T-helper 2 cell treated with Interferon-gamma antibody and Interleukin-4, amounts not matched to agents 5 μg/mL and 100 μg/mL, for 36 hours (primary cell): ENCODE data around the gene EVPL.

Source experiments
- DNase-seq: peaks from one replicate; pipeline ENCODE4 v3.0.0; 2021; ENCODE audit warnings: low spot score
- H3K27ac Mint-ChIP-seq: one replicate; pipeline ENCODE4 v1.8.0; 2021; ENCODE audit warnings: mild to moderate bottlenecking, mixed read lengths
- H3K27me3 Mint-ChIP-seq: one replicate; pipeline ENCODE4 v1.8.0; 2021; ENCODE audit warnings: low read depth, mixed read lengths
- H3K36me3 Mint-ChIP-seq: one replicate; pipeline ENCODE4 v1.8.0; 2021; ENCODE audit warnings: low read depth, mixed read lengths
- H3K4me1 Mint-ChIP-seq: one replicate; pipeline ENCODE4 v1.8.0; 2021; ENCODE audit warnings: low read depth, mixed read lengths
- H3K4me3 Mint-ChIP-seq: one replicate; pipeline ENCODE4 v1.8.0; 2022; ENCODE audit warnings: mild to moderate bottlenecking, moderate library complexity, mixed read lengths
- H3K9me3 Mint-ChIP-seq: one replicate; pipeline ENCODE4 v1.8.0; 2021; ENCODE audit warnings: mixed read lengths

The EVPL gene

GRCh38 chr17:76005263-76006149 is 21.6 kb downstream of the EVPL start:
- Mint-ChIP-seq H3K27me3 (no peaks in the 10 kb centered on the region), H3K9me3 (no peaks in the 10 kb centered on the region), H3K36me3 (peaks cover 11% of the 10 kb centered on the region), H3K4me3 (no peak overlapping the region), H3K27ac (peak overlapping the region; percentile 9), H3K4me1 (peaks cover 8% of the 10 kb centered on the region)
- DNase-seq, result peak; percentile 68

- Mint-ChIP-seq H3K4me3 (no peak overlapping the region), H3K27me3 (no peaks in the 10 kb centered on the region), H3K4me1 (peaks cover 8% of the 10 kb centered on the region), H3K9me3 (no peaks in the 10 kb centered on the region), H3K36me3 (peaks cover 11% of the 10 kb centered on the region), H3K27ac (no peak overlapping the region)
- DNase-seq, result no peak
These were observed 22.3 kb downstream of the EVPL start for GRCh38 chr17:76004750-76005262.

GRCh38 chr17:76003915-76004314 is 23.2 kb downstream of the EVPL start:
- Mint-ChIP-seq H3K27ac (no peak overlapping the region), H3K9me3 (no peaks in the 10 kb centered on the region), H3K27me3 (no peaks in the 10 kb centered on the region), H3K4me3 (no peak overlapping the region), H3K36me3 (peaks cover 11% of the 10 kb centered on the region), H3K4me1 (peaks cover 8% of the 10 kb centered on the region)
- no peak for DNase-seq

GRCh38 chr17:76002100-76002499 is 25.0 kb downstream of the EVPL start:
- Mint-ChIP-seq H3K27me3 (no peaks in the 10 kb centered on the region), H3K27ac (no peak overlapping the region), H3K36me3 (peaks cover 11% of the 10 kb centered on the region), H3K4me3 (no peak overlapping the region), H3K4me1 (peaks cover 15% of the 10 kb centered on the region), H3K9me3 (no peaks in the 10 kb centered on the region)
- no peak for DNase-seq

- Mint-ChIP-seq H3K27ac (no peak within 1 kb of the TSS), H3K4me1 (peaks cover 22% of the 10 kb centered on the region), H3K9me3 (no peaks in the 10 kb centered on the region), H3K36me3 (peaks cover 11% of the 10 kb centered on the region), H3K27me3 (no peaks in the 10 kb centered on the region), H3K4me3 (no peak within 1 kb of the TSS)
- DNase-seq, result no peak
These were observed 26.2 kb downstream of the EVPL start, which contains the start of gene CDK3 for GRCh38 chr17:76000755-76001521. Gene CDK3 (plus strand): TSS chr17:76000855. CDS start chr17:76001426, 571 bp downstream.

- DNase-seq, result peak; percentile 54
- Mint-ChIP-seq H3K27me3 (no peaks in the 10 kb centered on the region), H3K4me1 (peaks cover 14% of the 10 kb centered on the region), H3K9me3 (no peaks in the 10 kb centered on the region), H3K27ac (no peak overlapping the region), H3K4me3 (no peak overlapping the region), H3K36me3 (peaks cover 5% of the 10 kb centered on the region)
These were observed 26.9 kb downstream of the EVPL start for GRCh38 chr17:76000016-76000754.

- H3K36me3 Mint-ChIP-seq, result peaks cover 1% of the 10 kb centered on the region
- H3K4me3 Mint-ChIP-seq, result no peak overlapping the region
- H3K27ac Mint-ChIP-seq, result no peak overlapping the region
- DNase-seq, result no peak
- H3K27me3 Mint-ChIP-seq, result no peaks in the 10 kb centered on the region
- H3K4me1 Mint-ChIP-seq, result peaks cover 14% of the 10 kb centered on the region
- no peaks in the 10 kb centered on the region for H3K9me3 Mint-ChIP-seq
These were observed 28.7 kb downstream of the EVPL start for GRCh38 chr17:75998327-75998795.

- H3K4me3 Mint-ChIP-seq, result peak overlapping the region; percentile 75
- H3K27ac Mint-ChIP-seq, result peak overlapping the region; percentile 83
- peak; percentile 42 for DNase-seq
- peaks cover 2% of the 10 kb centered on the region for H3K36me3 Mint-ChIP-seq
- H3K27me3 Mint-ChIP-seq, result no peaks in the 10 kb centered on the region
- no peaks in the 10 kb centered on the region for H3K9me3 Mint-ChIP-seq
- peaks cover 14% of the 10 kb centered on the region for H3K4me1 Mint-ChIP-seq
These were observed 30.2 kb downstream of the EVPL start for GRCh38 chr17:75996665-75997590.

- Mint-ChIP-seq H3K27ac (no peak overlapping the region), H3K36me3 (peaks cover 5% of the 10 kb centered on the region), H3K4me3 (no peak overlapping the region), H3K27me3 (no peaks in the 10 kb centered on the region), H3K9me3 (no peaks in the 10 kb centered on the region), H3K4me1 (peaks cover 14% of the 10 kb centered on the region)
- no peak for DNase-seq
These were observed 31.7 kb downstream of the EVPL start for GRCh38 chr17:75995385-75995925.

- no peak overlapping the region for H3K4me3 Mint-ChIP-seq
- peaks cover 5% of the 10 kb centered on the region for H3K36me3 Mint-ChIP-seq
- peaks cover 14% of the 10 kb centered on the region for H3K4me1 Mint-ChIP-seq
- no peaks in the 10 kb centered on the region for H3K9me3 Mint-ChIP-seq
- no peaks in the 10 kb centered on the region for H3K27me3 Mint-ChIP-seq
- no peak overlapping the region for H3K27ac Mint-ChIP-seq
- no peak for DNase-seq
These were observed 32.2 kb downstream of the EVPL start for GRCh38 chr17:75994802-75995370.

- Mint-ChIP-seq H3K36me3 (peaks cover 5% of the 10 kb centered on the region), H3K4me1 (peaks cover under 1% of the 10 kb centered on the region), H3K27me3 (no peaks in the 10 kb centered on the region), H3K27ac (no peak overlapping the region), H3K4me3 (no peak overlapping the region), H3K9me3 (no peaks in the 10 kb centered on the region)
- no peak for DNase-seq
These were observed 35.7 kb downstream of the EVPL start for GRCh38 chr17:75991396-75991795.

- Mint-ChIP-seq H3K27ac (no peak overlapping the region), H3K4me3 (no peak overlapping the region), H3K36me3 (peaks cover 4% of the 10 kb centered on the region), H3K4me1 (no peaks in the 10 kb centered on the region), H3K9me3 (no peaks in the 10 kb centered on the region), H3K27me3 (no peaks in the 10 kb centered on the region)
- DNase-seq, result no peak
These were observed 40.1 kb downstream of the EVPL start for GRCh38 chr17:75987041-75987440.
